GM21619 (cell line): ENCODE data around the gene MYEF2.

ENCODE experiments used
- ATAC-seq: cut with Tn5 transposase; IDR thresholded peaks from one replicate; pipeline ENCODE4 v1.9.1; 2021; ENCODE audit not compliant: unreplicated experiment

The MYEF2 gene

DNA sequence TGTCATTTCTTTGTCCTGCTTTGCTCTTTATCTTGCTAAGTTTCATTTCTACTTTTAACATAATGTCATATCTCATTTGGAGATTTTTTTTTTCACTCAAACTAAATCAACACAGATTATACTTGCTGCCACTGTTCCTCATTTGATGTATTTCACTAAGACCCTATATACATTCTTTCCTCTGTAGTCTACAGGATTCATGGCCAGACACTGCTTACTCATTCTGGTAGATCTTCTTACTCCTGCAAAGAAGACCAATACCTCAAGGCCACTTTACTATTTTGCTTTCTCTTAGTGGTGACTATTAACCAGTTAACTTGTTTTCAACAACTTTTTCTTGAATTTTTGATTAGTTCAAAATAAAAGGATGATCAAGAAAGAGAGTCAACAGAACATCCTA is 30.7 kb downstream of the MYEF2 start:
- ATAC-seq, result no peak

DNA sequence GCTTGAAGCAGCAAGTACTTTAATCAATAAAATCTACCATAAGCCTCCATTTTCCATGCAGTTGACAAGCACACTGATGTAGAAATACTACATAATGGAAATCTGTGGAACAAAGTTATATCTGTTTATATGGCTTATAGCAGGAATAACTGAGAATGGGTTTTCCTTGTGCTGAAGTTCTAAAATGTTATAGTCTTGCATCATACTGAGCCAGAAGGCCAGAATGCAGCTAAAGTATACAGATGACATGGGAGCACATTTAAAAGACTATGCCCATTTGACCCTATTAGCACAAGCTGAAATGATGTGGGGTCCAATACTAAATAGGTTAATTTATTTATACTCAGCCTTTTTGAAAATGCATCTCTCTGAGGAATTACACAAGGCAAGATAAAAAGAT is 32.2 kb downstream of the MYEF2 start:
- ATAC-seq, result no peak

DNA sequence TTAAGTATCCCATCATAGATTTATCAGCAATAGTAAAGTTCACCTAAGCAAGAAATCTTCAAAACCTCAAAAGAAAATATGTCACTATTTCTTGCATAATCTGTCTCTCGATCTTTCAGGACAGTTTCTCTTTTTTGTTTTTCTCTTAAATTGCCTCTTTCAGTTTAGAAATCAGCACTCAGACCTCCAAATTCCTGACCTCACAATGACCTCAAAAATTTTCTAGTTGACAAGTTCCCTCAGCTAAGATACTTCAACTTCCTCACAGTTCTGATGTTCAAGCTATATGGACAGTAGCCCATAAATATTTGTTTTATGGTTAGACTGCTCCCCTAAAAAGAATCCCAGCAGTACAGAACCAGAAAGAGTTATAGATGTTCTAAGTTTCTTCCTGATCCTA is 33.2 kb downstream of the MYEF2 start:
- no peak for ATAC-seq

DNA sequence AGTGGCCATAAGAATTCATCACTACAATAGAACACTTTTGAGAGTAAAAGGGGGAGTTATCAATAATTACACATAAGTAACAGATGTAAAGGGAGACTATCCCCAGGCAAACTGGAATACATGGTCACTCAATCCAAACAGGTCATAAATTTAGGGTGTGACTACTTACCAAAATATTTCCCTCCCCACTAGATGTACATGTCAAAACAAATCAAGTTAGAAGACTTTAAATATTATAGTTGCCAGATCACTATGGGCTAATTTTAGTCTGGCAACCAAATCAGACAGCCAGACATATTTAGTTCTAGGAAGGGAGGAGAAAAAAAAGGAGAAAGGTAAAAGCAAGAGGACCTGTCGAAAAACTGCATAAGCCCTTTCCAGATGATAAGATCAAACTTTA is 34.2 kb downstream of the MYEF2 start:
- ATAC-seq, result no peak

DNA sequence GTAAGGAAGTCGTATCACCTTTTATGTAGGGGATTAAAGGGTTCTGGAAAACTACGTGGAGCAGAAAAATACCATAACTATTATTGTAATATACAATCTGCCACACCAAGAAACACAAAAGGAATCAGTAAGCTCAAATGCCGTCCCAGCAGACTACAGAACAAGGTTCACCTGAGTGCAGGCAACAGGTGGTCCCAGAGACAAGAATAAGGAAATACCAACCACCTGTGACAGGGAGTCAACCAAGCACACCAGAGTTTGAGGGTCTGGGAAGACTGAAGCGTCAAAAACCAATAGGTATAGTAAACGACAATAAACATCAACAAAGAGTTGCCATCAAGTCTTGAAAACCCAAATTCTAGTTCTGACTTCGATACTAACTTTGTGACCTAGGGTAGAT is 45.2 kb downstream of the MYEF2 start:
- ATAC-seq, result no peak

DNA sequence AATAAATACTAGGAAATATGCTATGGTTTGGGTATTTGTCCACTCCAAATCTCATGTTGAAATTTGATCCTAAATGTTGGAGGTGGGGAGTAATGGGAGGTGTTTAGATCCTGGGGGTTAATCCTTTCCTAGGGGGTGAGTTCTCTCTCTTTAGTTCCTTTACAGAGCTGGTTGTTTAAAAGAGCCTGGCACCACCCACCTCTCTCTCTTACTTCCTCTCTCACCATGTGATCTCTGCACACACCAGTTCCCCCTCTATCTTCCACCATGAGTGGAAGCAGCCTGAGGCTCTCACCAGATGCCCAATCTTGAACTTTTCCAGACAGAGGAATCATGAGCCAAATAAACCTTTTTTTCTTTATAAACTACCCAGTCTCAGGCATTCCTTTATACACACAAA is 46.8 kb downstream of the MYEF2 start:
- ATAC-seq, result no peak

DNA sequence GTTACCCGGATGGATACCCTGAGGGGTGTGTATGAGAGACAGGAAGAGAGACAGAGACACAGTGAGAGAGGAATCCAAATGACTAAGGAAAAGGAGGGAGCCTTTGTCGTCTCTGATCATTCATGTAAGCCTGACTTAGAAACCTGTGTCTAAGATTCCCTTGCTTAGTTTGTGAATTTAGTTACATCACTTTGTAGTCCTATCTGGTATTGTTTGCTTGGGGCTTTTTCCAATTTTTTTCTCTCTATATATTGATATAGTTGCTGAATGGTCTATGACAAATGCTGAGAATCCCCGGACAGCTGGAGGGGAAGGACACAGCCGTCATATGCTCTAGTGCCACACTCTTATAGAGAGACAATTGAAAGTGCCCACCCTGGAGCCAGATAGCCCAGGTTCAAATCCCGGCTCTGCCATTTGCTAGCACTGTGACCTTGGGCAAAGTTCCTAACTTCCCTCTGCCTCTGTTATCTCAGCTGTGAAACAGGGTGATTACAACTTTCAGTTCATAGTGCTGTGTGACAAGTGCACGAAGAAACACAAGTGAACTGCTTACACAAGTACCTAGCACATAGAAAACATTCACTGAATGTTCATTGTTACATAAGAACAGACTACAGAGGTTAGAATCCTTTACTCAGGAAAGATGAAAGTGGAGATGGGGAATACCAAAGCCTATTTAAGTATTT is 51.3 kb downstream of the MYEF2 start:
- no peak for ATAC-seq

DNA sequence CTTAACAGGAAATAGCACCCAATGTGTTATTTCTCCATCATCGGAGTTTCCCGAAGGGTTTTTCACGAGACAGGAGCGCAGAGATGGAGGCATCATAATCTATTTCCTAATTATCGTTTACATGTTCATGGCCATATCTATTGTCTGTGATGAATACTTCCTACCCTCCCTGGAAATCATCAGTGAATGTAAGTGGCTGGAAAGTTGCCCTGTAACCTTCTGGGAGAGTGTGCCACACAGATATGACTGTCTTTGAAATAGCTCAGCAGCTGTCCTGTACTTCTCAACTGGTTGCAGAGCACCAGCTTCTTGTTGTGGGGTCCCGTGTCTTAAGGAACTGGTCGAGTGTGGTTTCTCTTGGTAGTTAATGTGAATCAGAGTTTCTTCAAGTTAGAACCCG is 56.2 kb downstream of the MYEF2 start:
- no peak for ATAC-seq

DNA sequence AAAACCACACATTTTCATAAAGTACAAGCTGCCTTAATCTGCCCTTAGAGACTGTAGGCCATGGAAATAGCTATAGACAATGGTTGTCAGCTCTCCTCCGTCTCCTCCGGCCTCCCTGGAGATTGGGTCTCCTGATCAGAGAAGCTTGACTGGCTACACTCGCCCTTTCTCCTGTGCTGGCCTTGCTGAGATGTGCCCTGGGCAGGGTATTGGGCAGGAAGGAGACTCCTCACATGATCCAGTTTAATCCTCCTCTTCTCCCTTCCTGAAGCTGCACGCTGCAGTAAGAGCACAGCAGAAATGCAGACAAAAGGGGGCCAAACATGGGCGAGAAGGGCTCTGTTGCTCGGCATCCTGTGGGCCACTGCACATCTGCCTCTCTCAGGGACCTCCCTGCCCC is 57.4 kb downstream of the MYEF2 start, which contains the start of gene SLC24A5:
Gene SLC24A5 (plus strand): TSS at position 246 of the 400 bp plus-strand sequence. CDS start 55 bp downstream, at position 301.
- ATAC-seq, result no peak

DNA sequence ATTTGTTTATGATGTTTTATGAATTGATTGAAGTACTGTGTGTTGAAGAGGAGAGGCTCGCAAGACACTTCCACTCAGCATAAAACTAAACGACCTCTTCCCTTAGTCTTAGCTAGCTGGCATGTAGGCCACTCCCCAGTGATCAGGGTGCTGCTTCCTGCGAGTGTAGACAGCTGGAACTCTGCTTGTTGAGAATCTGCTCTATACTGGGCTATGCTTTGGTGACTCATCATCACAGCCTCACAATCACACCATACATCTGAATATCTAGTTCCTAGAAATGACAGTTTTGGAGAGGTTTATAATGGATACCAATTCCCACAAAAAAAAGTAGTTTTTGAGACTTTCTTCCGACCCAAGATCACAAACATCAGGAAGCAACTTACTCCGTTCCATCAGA is 58.8 kb downstream of the MYEF2 start:
- ATAC-seq, result no peak

DNA sequence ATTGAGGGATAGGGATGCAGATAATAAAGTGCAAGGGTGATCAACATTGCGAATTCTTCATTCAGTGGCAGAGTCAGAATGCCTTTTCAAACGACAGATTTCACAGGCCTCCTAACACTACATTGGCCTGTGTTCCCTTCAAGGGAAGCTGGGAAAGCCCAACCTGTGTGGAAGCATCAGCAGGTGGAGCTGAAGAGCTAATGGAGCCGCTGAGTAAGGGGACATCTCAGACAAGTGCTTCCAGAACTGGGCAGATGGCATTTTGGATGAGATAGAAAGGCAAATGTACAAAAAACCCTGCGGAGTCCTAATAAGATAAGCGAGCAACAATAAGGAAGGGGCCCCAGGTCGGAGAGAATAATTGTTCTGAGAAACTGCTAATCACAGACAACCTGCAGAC is 65.9 kb downstream of the MYEF2 start:
- ATAC-seq, result no peak

DNA sequence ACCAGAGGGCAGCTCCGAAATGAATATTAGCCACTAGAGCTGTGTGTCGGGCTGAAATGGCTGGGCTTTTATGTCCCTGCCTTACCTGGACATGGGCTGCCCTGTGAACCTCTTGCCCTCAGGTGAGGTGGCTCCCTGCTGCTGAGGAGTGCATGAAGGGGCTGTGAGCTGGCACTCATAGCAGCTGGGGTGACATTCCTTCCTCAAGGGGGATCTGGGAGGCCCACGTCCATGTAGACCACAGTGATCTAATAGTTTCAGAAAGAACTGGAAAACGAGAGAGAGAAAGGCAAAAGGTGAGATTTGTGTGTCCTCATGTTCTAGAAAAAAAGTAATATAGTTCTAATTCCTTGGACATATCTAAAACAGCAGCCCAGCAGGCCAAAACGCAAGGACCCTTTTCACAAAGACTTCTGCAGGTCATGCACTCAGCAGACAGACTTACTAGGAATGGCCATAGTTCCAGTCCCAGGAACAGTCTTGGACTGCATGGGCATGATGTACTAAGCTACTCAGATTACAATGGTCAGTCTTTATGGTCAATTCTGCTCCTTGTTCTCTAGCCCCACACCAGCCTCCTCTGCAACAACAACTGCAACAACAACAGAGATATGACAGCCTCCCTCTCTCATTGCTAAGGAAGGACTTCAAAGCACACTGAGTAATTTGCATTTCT is 68.1 kb downstream of the MYEF2 start:
- no peak for ATAC-seq

DNA sequence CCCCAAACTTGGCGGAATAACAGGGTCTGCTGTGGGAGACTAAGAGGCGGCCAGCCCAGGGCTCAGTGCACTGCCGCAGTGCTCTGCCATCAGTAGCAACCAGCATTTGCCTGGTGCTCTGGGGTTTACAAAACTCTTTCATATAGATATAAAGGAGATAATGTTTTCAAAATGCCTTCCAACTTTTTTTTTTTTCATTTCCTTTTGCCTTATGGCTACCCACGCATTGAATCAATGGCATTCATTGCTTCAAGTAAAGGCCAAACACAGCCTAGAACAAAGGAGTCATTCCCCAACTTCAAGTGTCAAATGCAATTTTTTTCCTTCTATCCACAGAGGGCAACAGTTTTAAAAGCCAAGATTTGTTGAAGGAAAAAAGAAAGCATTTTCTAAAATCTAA is 68.9 kb downstream of the MYEF2 start:
- ATAC-seq, result no peak

DNA sequence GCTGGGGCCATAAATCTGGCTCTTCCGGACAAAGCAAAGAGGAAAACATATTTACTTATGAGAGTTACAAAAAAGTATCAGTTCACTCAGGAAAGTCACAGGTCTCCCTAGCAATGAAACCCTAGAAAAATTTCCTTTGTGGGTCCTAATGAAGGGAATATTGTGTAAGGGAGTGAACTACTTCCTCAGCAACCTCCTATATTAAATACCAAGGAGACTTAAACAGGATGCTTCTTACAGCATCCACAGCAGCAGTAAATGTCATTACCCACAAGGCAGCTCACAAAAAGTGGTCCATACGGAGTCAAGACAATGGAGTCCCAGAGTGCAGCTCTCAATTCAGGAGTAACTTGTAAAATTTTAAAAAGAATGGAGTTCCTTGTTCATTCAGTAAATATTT is 72.2 kb downstream of the MYEF2 start:
- no peak for ATAC-seq

DNA sequence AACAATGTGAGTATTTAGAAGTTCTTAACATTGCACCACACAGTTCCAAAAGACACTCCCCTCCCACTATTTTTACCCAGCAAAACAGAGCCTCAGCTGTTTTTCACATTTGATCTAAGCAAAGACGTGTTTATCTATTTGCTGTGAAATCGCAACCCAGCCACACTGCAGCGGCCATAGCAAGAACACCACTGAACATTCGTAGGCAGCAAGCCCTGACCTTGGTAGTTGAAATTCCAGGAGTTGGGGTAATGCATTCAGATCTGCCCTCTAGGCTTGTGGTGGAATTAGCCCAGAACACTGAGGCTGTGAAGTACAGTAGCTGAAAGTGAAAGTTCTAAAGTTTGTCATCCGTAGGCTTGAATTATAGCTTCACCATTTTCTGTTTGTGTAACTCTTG is 74.4 kb downstream of the MYEF2 start:
- ATAC-seq, result no peak

DNA sequence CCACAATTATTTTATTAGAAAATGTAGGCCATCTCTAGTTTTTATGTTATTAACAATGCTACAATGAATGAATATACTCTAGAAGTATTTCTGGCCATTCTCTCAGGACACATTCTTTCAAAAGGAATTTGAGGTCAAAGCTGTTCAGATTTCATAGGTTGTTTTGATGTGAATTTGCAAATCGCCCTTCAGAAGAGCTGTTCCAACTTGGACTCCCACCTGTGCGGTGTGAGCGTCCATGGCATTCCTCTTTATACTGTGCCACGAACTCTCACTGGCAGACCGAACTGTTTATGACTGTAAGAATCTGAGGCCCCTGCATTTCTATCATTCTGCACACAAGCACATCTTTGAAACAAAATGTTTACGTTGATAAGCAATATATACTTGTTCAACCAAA is 75.9 kb downstream of the MYEF2 start:
- ATAC-seq, result no peak

DNA sequence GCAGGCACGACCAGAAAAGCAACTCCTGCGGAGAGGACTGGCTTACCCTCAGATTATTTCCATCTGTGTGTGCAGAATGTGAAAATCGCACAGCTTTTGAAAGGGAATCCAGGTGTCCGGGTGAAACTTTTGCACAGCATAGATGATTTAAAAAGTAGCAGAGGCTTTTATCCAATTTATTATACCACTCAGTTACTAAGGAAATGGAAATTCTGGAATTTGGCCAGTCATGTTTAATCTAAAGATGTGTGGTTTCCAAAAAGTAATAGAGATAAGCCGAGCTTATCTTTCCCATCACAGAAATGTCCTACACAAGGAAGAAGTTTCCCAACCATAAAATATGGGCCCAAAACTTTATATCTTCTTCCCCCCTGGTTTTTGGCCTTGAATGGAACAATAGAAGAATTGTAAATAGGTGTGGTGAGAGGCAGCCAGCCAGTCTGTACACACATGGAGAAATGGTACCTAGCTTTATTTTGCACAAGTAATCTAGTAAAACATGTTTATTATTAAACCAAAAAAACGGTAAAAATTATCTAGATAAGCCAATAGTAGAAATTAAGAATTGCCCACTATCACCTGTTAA is 76.6 kb downstream of the MYEF2 start:
- ATAC-seq, result no peak

DNA sequence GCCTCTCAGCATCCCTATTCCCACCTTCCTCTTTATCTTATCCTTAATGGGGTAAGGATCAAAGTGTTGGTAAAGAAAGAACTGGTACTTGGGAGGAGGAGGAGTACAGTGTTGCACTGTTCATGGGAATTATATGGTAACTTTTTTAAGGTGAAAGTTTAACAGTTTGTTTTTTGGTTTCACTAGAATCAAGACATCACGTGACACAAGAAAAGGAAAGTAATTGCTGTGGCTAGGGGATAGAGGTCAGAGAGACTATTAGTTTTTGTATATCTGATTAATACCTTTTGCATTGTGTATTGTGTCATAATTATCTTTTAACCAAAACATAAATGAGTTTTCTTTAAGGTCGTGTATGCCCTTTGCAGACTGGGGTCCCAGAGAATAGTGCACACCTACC is 80.8 kb downstream of the MYEF2 start:
- no peak for ATAC-seq

DNA sequence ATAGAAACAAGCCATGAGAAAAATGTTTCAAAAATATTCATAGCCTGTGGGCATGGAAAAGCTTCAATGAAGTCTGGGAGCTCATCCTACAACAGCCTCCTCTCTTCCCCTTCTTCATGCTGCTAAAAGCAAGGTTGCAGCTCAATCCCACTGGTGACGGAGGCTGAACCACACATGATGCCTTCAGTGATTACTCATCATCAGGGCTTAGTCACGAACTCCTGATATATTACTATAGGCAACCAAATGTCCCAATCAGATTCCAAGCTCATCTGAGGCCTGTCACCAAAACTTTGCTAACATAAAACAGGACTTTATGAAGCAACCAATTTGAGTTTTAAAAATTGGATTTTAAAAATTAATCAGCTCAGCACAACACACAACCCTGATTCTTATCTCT is 81.3 kb downstream of the MYEF2 start:
- ATAC-seq, result no peak

DNA sequence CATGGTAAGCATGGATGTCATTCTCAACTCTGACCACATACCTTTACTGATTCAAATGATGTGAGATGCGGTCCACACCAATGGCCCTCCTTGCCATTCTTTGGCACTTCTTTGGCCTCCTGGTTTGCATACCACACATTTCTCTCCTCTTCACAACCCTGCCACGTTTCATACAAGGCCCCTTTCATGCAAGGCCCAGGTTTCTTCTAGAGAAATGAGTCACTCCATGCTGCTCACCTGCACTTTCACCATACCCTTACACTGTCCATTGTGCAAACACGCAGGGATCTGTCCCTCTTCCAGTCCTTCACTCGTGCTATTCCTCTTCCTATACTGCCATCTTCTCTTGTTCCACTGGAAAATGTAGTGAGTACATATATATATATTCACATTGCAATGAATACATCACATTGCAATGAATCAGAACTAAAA is 81.7 kb downstream of the MYEF2 start:
- peak; percentile 90 for ATAC-seq

DNA sequence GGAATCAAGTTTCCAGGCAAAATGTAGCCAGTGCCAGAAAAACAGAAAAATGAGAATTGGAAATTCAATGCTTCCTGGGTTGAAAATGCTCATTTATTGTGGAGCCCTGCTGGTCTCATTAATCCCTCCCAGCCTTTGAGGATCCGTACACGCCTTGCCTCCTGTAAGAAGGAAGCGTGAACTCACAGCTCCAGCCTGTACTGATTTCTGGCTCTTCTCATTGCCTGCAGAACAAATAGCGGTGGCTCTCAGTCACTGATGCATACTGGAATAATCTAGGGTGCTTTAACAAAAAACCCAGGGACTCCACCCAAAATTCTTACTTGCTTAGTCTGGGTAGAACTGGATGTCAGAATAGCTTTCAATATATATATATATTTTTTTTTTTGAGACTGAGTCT is 86.6 kb downstream of the MYEF2 start:
- ATAC-seq, result no peak

DNA sequence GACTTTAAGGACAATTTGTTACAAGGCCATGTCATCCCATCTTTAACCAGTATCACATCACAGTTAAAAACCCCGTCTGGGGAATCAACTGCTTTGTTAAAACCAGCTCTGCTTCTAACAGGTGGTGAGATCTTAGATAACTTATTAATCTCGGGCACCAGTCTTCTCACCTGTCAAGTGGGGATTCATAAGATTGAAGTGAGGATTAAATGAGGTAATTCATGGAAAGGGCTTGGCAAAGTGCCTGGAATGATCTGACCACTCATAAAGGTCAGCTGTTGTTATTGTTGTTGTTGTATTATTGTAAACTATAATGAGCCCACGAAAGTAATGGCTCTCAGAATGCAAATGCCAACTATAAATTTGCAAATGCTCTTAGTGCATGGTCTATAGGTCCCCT is 87.4 kb downstream of the MYEF2 start:
- ATAC-seq, result no peak
